Epithelial cell of proximal tubule (primary cell): ENCODE measurements around the gene C1QTNF8. TPM values are rescaled to one million over a fixed set of nuclear protein-coding genes. Genes with fewer than 3 reads are reported as not detected.

ENCODE experiments used
- DNase-seq: peaks from one replicate; pipeline ENCODE4 v3.0.0-alpha.2; 2011; ENCODE audit warnings: low read depth
- H3K4me3 ChIP-seq: 2 replicates; pipeline ENCODE4 v1.5.1; 2011; ENCODE audit warnings: low read depth, mild to moderate bottlenecking, low read length
- total RNA-seq: library from RNA; depleted of rRNA; stranded (reverse); fragments of >200 nt; gene quantifications from 2 replicates; pipeline ENCODE4 v1.2.3, GENCODE V29; 2015
- TF ChIP-seq, protein P1 (sequence below): conservative IDR thresholded peaks from 2 replicates; pipeline ENCODE4 v1.5.1; 2012; ENCODE audit warnings: low read depth, mild to moderate bottlenecking, low read length

Gene C1QTNF8
- total RNA-seq, 1 donor from 2014 or later = not detected

DNA sequence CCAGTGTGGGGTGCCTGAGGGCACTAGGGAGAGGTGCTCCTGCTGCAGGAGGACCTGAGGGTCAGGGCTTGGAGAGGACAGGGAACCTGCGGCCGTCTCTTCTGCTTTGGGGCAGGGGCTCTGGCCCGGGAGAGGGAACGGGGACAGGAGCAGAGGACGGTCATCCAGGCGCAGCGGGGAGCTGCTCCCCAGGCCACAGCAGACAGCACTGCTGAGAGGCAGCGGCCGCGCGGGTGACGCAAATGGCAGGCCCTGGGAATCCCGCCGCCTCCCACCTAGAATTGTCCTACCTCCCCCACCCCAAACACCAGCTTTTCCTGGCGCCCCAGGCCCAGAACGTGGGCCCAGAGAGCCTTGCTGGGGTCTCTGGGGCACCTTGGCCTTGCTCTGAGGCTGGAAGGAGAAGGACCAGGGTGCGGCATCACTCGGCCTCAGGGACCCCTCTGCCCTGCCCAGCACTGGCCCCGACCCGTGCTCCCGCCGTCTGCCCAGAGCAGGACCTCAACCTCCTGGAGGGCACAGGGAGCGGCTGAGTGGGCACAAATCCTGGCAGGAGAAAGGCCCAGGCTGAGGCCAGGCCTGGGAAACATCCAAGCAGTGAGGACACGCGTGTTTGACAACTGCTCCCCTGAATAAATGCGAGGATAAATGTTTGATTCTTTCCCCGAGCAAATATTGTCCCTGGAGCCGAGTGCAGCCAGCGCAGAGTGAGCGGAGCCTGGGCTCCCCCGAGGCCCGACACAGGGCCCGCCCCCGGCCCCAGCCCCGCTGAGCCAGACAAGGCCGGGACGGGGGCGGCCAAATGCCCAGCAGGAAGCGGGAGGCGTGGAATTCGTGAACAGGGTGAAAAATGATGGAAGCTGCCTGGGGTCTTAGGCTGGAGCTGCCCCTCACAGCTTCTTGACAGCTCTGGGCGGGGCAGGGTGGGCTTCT lies 15.0 kb downstream of the C1QTNF8 start:
- no peak for DNase-seq
- TF ChIP-seq, protein P1, sequence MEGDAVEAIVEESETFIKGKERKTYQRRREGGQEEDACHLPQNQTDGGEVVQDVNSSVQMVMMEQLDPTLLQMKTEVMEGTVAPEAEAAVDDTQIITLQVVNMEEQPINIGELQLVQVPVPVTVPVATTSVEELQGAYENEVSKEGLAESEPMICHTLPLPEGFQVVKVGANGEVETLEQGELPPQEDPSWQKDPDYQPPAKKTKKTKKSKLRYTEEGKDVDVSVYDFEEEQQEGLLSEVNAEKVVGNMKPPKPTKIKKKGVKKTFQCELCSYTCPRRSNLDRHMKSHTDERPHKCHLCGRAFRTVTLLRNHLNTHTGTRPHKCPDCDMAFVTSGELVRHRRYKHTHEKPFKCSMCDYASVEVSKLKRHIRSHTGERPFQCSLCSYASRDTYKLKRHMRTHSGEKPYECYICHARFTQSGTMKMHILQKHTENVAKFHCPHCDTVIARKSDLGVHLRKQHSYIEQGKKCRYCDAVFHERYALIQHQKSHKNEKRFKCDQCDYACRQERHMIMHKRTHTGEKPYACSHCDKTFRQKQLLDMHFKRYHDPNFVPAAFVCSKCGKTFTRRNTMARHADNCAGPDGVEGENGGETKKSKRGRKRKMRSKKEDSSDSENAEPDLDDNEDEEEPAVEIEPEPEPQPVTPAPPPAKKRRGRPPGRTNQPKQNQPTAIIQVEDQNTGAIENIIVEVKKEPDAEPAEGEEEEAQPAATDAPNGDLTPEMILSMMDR = no peak
- no peak overlapping the region for H3K4me3 ChIP-seq

GRCh38 chr16:1079786-1080525 lies 16.1 kb downstream of the C1QTNF8 start:
- H3K4me3 ChIP-seq = no peak overlapping the region
- DNase-seq = no peak
- TF ChIP-seq, protein P1 = no peak

DNA sequence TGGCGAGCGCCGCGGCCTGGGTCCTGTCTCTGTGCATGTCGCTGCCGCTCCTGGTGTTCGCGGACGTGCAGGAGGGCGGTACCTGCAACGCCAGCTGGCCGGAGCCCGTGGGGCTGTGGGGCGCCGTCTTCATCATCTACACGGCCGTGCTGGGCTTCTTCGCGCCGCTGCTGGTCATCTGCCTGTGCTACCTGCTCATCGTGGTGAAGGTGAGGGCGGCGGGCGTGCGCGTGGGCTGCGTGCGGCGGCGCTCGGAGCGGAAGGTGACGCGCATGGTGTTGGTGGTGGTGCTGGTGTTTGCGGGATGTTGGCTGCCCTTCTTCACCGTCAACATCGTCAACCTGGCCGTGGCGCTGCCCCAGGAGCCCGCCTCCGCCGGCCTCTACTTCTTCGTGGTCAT lies 16.7 kb downstream of the C1QTNF8 start:
- TF ChIP-seq, protein P1 = no peak
- DNase-seq = no peak
- no peak overlapping the region for H3K4me3 ChIP-seq

- DNase-seq = peak; percentile 32
- peak overlapping the region; percentile 34 for H3K4me3 ChIP-seq
- TF ChIP-seq, protein P1 = no peak
Observed at GRCh38 chr16:1078579-1079021, 17.4 kb downstream of the C1QTNF8 start.

DNA sequence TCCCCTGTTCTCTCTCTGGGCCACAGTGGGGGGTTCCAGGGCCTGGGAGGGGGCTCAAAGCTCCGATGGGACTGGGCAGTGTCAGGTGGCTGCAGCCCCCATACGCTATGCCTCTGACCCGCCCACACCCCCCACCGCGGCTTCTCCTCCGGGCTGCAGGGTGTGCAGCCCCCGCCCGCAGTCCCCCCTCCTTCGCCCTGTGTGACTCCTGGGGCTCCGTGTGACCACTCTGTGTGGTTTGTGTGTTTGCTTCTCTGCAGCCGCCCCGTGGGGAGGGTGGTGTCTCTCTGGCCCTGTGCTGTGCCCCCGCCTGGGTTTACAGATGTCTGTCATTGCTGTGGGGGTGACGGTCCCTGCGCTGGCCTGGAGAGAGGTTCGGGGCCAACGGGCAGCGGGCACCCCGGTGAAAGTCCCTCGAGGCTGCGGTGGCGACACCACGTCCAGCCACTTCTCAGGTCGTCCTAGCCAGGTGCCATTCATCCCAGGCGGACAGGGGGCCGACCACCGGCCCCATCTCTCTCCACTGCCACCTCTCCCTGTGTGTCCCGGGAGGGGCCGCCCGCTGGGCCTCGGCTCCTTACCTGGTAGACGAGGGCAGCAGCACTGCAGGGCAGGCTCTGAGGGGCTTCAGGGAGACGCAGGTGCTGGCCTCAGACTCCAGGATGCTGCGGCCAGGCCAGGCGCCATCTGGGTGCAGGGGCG lies 18.0 kb downstream of the C1QTNF8 start:
- no peak for DNase-seq
- TF ChIP-seq, protein P1 = no peak
- H3K4me3 ChIP-seq = peak overlapping the region; percentile 34

DNA sequence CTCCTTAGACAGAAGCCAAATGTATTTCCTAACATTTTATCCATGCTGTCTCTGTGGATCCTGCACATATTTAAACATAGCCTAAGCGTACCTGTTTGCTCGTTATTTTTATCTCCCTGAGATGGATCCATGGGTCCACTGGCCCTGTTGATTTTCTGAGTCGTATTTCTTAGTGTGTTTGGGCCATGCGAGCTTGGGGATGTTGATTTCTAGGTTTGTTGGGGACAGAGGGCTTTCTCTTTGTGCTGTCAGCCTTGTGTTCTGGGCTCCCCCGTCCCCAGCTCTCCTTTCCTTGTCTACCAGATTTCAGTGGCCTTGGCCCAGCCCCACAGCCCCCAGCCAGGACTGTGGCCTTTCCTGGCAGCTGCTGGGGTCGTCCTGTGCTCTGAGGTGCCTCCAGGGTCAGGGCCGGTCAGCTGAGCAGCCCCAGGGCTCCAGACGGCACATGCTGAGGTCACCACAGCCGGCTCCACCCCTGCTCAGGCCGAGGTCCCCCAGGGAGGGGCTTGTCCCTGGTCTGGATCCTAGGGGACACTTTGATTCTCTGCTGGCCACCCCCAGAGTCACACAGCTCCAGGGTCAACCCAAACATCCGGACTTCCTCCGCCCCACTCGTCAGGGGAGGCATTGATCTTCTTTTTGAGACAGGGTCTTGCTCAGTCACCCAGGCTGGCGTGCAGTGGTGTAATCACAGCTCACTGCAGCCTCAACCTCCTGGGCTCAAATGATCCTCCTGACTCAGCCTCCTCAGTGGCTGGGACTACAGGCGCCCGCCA lies 19.1 kb downstream of the C1QTNF8 start:
- no peak for DNase-seq
- H3K4me3 ChIP-seq = no peak overlapping the region
- TF ChIP-seq, protein P1 = no peak
